GM23338 (cell line): ENCODE measurements around the gene NEK11. TPM values are rescaled to one million over a fixed set of nuclear protein-coding genes. Genes with fewer than 3 reads are reported as not detected.

Experiments
- ATAC-seq: fragments of 200-7000 bp; cut with Tn5 transposase; 3 replicates; pipeline ENCODE4 v1.9.1; 2020
- DNase-seq: peaks from one replicate; pipeline ENCODE4 v3.0.0-alpha.2; 2015; ENCODE audit warnings: low spot score
- H2AFZ ChIP-seq: fragments of 200-600 bp; sonication (generic); 2 replicates; pipeline ENCODE4 v1.8.0; 2016; ENCODE audit warnings: antibody characterized with exemption, mild to moderate bottlenecking, moderate library complexity
- H3F3A ChIP-seq: fragments of 200-600 bp; sonication (generic); replicated peaks from 2 replicates; pipeline ENCODE4 v1.8.0; 2017; ENCODE audit warnings: antibody characterized with exemption, mixed run types, low read depth
- H3K27ac ChIP-seq: fragments of 200-600 bp; sonication (generic); 2 replicates; pipeline ENCODE4 v1.6.1; 2016; ENCODE audit warnings: low read depth
- H3K27me3 ChIP-seq: fragments of 200-600 bp; sonication (generic); 2 replicates; pipeline ENCODE4 v1.8.0; 2016; ENCODE audit warnings: mild to moderate bottlenecking, mixed run types, moderate library complexity; ENCODE audit not compliant: insufficient read depth
- H3K36me3 ChIP-seq: fragments of 200-600 bp; sonication (generic); 2 replicates; pipeline ENCODE4 v1.8.0; 2016; ENCODE audit warnings: mild to moderate bottlenecking; ENCODE audit not compliant: insufficient read depth
- H3K4me1 ChIP-seq: fragments of 200-600 bp; sonication (generic); 2 replicates; pipeline ENCODE4 v1.8.0; 2016; ENCODE audit warnings: mild to moderate bottlenecking, moderate library complexity; ENCODE audit not compliant: insufficient read depth
- H3K4me2 ChIP-seq: fragments of 200-600 bp; sonication (generic); 2 replicates; pipeline ENCODE4 v1.7.1; 2017; ENCODE audit warnings: mixed run types
- H3K4me3 ChIP-seq: fragments of 200-600 bp; sonication (generic); 2 replicates; pipeline ENCODE4 v1.6.1; 2016; ENCODE audit warnings: mixed run types
- H3K79me2 ChIP-seq: fragments of 200-600 bp; sonication (generic); replicated peaks from 2 replicates; pipeline ENCODE4 v1.8.0; 2017; ENCODE audit warnings: mild to moderate bottlenecking; ENCODE audit not compliant: insufficient read depth
- H3K9me2 ChIP-seq: fragments of 200-600 bp; sonication (generic); 2 replicates; pipeline ENCODE4 v1.8.0; 2017; ENCODE audit not compliant: insufficient read depth
- H4K20me1 ChIP-seq: fragments of 200-600 bp; sonication (generic); replicated peaks from 2 replicates; pipeline ENCODE4 v1.8.0; 2017; ENCODE audit warnings: mild to moderate bottlenecking; ENCODE audit not compliant: insufficient read depth
- H3K27ac Mint-ChIP-seq: 2 replicates; pipeline ENCODE4 v1.8.0; 2020; ENCODE audit warnings: inconsistent platforms, mild to moderate bottlenecking, moderate library complexity, mixed read lengths
- H3K27me3 Mint-ChIP-seq: 3 replicates; pipeline ENCODE4 v1.8.0; 2022; ENCODE audit warnings: low read depth, mild to moderate bottlenecking, moderate library complexity, mixed read lengths, inconsistent platforms; ENCODE audit not compliant: insufficient read depth, poor library complexity
- H3K36me3 Mint-ChIP-seq: 3 replicates; pipeline ENCODE4 v1.8.0; 2021; ENCODE audit warnings: low read depth, mild to moderate bottlenecking, inconsistent platforms, moderate library complexity, mixed read lengths
- H3K4me1 Mint-ChIP-seq: 3 replicates; pipeline ENCODE4 v1.8.0; 2020; ENCODE audit warnings: mild to moderate bottlenecking, inconsistent platforms, mixed read lengths
- H3K4me3 Mint-ChIP-seq: 3 replicates; pipeline ENCODE4 v1.8.0; 2021; ENCODE audit warnings: moderate library complexity, mild to moderate bottlenecking, inconsistent platforms, mixed read lengths
- H3K9me3 Mint-ChIP-seq: 3 replicates; pipeline ENCODE4 v1.8.0; 2020; ENCODE audit warnings: moderate library complexity, mild to moderate bottlenecking, inconsistent platforms, mixed read lengths
- REST ChIP-seq: IDR thresholded peaks from one replicate; pipeline ENCODE4 v1.6.1; 2018; ENCODE audit warnings: antibody characterized with exemption; ENCODE audit not compliant: unreplicated experiment
- ZNF114 ChIP-seq: fragments of 250-450 bp; sonication (Bioruptor Pico); IDR thresholded peaks from 2 replicates; pipeline ENCODE4 v1.5.0; 2020; ENCODE audit warnings: mild to moderate bottlenecking, moderate library complexity
- ZNF462 ChIP-seq: fragments of 250-450 bp; sonication (Bioruptor Pico); IDR thresholded peaks from 2 replicates; pipeline ENCODE4 v1.5.0; 2020; ENCODE audit warnings: mild to moderate bottlenecking, moderate library complexity
- polyA plus RNA-seq: library from polyadenylated mRNA; unstranded; fragments of >200 nt; fragmentation: Nextera tagmentation; extraction: Ambion mirVana; gene quantifications from 2 replicates; pipeline ENCODE4 v1.2.1, GENCODE V29; 2016
- total RNA-seq: library from RNA; depleted of rRNA; stranded (reverse); fragments of >200 nt; shearing (Covaris generic); gene quantifications from 2 replicates; pipeline ENCODE4 v1.2.3, GENCODE V29; 2014

NEK11 gene
- total and polyA plus RNA-seq, 2 experiments from 2014 or later = 0.80 to 1.1 TPM

- H3K27me3 Mint-ChIP-seq = no peaks in the 10 kb centered on the region
- H3K27ac Mint-ChIP-seq = no peak overlapping the region
- H3K4me2 ChIP-seq = no peak overlapping the region
- H3K36me3 ChIP-seq = no peaks in the 10 kb centered on the region
- no peaks in the 10 kb centered on the region for H3K4me1 Mint-ChIP-seq
- TF ChIP-seq ZNF114 = no peak
- no peak for TF ChIP-seq ZNF462 (CRISPR knock-in tag)
- no peak for TF ChIP-seq REST
- H3K36me3 Mint-ChIP-seq = no peaks in the 10 kb centered on the region
- ATAC-seq (no peak), DNase-seq (no peak)
- H2AFZ ChIP-seq = no peak overlapping the region
- H3K9me3 Mint-ChIP-seq = no peaks in the 10 kb centered on the region
- H3F3A ChIP-seq = no peaks in the 10 kb centered on the region
- no peaks in the 10 kb centered on the region for H3K9me2 ChIP-seq
- H3K4me3 Mint-ChIP-seq = no peak overlapping the region
- no peak overlapping the region for H3K4me3 ChIP-seq
- H3K27ac ChIP-seq = no peak overlapping the region
- H3K27me3 ChIP-seq = no peaks in the 10 kb centered on the region
- no peaks in the 10 kb centered on the region for H4K20me1 ChIP-seq
- H3K4me1 ChIP-seq = 0 out of 2 replicates have a peak, but pooled peaks cover 3% of the 10 kb centered on the region
- H3K79me2 ChIP-seq = no peaks in the 10 kb centered on the region
Measured at GRCh38 chr3:131315162-131315561, 288.5 kb downstream of the NEK11 start.
